HepG2 (cell line): ENCODE data around the gene IL18R1. TPM values are rescaled to one million over a fixed set of nuclear protein-coding genes. Genes with fewer than 3 reads are reported as not detected.

Experiments used
- ARID4A ChIP-seq: sonication (generic); formaldehyde crosslinking; IDR thresholded peaks from 2 replicates; pipeline ENCODE4 v1.5.0; 2020; ENCODE audit warnings: mild to moderate bottlenecking, missing genetic modification reagents, borderline replicate concordance
- DNMT1 ChIP-seq: sonication (generic); formaldehyde crosslinking; IDR thresholded peaks from 2 replicates; pipeline ENCODE4 v1.5.1; 2020; ENCODE audit warnings: mild to moderate bottlenecking, missing genetic modification reagents
- FOSL2 ChIP-seq: sonication (generic); formaldehyde crosslinking; IDR thresholded peaks from 2 replicates; pipeline ENCODE4 v1.4.0; 2020; ENCODE audit warnings: missing genetic modification reagents
- HNF1B ChIP-seq: sonication (generic); formaldehyde crosslinking; IDR thresholded peaks from 2 replicates; pipeline ENCODE4 v1.5.1; 2020; ENCODE audit warnings: mild to moderate bottlenecking, moderate library complexity, missing genetic modification reagents
- IRF2 ChIP-seq: IDR thresholded peaks from 2 replicates; pipeline ENCODE4 v1.6.1; 2018; ENCODE audit warnings: missing genetic modification reagents, missing compliant biosample characterization
- JUN ChIP-seq: sonication (generic); formaldehyde crosslinking; IDR thresholded peaks from 2 replicates; pipeline ENCODE4 v1.4.0; 2020; ENCODE audit warnings: mild to moderate bottlenecking, missing genetic modification reagents
- KDM2A ChIP-seq: sonication (generic); formaldehyde crosslinking; IDR thresholded peaks from 2 replicates; pipeline ENCODE4 v1.4.0; 2020; ENCODE audit warnings: low read depth, missing genetic modification reagents, borderline replicate concordance
- LCORL ChIP-seq, 2 experiments: fragments of 450-650 bp in 1 of 2; sonication (generic) in 1 of 2; formaldehyde crosslinking in 1 of 2; IDR thresholded peaks; 2 replicates each; pipeline versions ENCODE4 v1.5.0 to v1.6.1; 2017 to 2020; ENCODE audit warnings: antibody characterized with exemption in 1 of 2, missing genetic modification reagents in 1 of 2
- POLR2A ChIP-seq, 2 experiments: IDR thresholded peaks; 2 replicates each; pipeline ENCODE4 v1.6.1; 2011; ENCODE audit warnings: low read depth in 2 of 2, low read length in 2 of 2, mild to moderate bottlenecking in 1 of 2, moderate library complexity in 1 of 2; ENCODE audit not compliant: insufficient read depth in 1 of 2
- U2AF2 ChIP-seq: fragments of 200-400 bp; formaldehyde crosslinking; IDR thresholded peaks from 2 replicates; pipeline ENCODE4 v1.6.1; 2017; ENCODE audit warnings: low read depth, mild to moderate bottlenecking, low read length
- ZHX2 ChIP-seq, 2 experiments: sonication (generic) in 1 of 2; formaldehyde crosslinking in 1 of 2; IDR thresholded peaks; 2 replicates each; pipeline versions ENCODE4 v1.6.1 to v1.9.0; 2014 to 2022; ENCODE audit warnings: antibody characterized with exemption in 1 of 2, borderline replicate concordance in 1 of 2, inconsistent platforms in 1 of 2, low read depth in 1 of 2, missing genetic modification reagents in 1 of 2
- ZNF160 ChIP-seq: sonication (generic); formaldehyde crosslinking; IDR thresholded peaks from 2 replicates; pipeline ENCODE4 v1.8.0; 2022; ENCODE audit warnings: mild to moderate bottlenecking, inconsistent platforms, missing genetic modification reagents
- ZNF460 ChIP-seq: sonication (generic); formaldehyde crosslinking; IDR thresholded peaks from 2 replicates; pipeline ENCODE4 v1.5.1; 2020; ENCODE audit warnings: missing genetic modification reagents, mild to moderate bottlenecking, borderline replicate concordance
- ZNF703 ChIP-seq: sonication (generic); formaldehyde crosslinking; IDR thresholded peaks from 2 replicates; pipeline ENCODE4 v1.5.1; 2020; ENCODE audit warnings: missing genetic modification reagents, mild to moderate bottlenecking, moderate library complexity, borderline replicate concordance
- ZNF713 ChIP-seq: sonication (generic); formaldehyde crosslinking; IDR thresholded peaks from 2 replicates; pipeline ENCODE4 v1.4.0; 2020; ENCODE audit warnings: mild to moderate bottlenecking, missing genetic modification reagents
- ZNF766 ChIP-seq: sonication (generic); formaldehyde crosslinking; IDR thresholded peaks from 2 replicates; pipeline ENCODE4 v1.5.0; 2020; ENCODE audit warnings: missing genetic modification reagents, borderline replicate concordance
- polyA plus RNA-seq, 8 experiments: library from polyadenylated mRNA; depleted of rRNA in 3 of 8; stranded (reverse) in 7 of 8; unstranded in 1 of 8; fragments of >200 nt; fragmentation: Illumina TruSeq in 4 of 8; extraction: Trizol in 4 of 8; gene quantifications; 2 replicates each; pipeline versions ENCODE4 v1.2.1 to v1.2.3, GENCODE V29; 2011 to 2016; ENCODE audit warnings: low read depth in 4 of 8, missing spikeins in 1 of 8, mixed read lengths in 1 of 8; ENCODE audit not compliant: insufficient read depth in 1 of 8
- total RNA-seq, 5 experiments: library from RNA; depleted of rRNA; stranded (reverse); fragments of >200 nt; fragmentation: Illumina TruSeq; extraction: Trizol; gene quantifications; 2 replicates each; pipeline ENCODE4 v1.2.3, GENCODE V29; 2016; ENCODE audit warnings: low read depth in 1 of 5

IL18R1 gene
- total and polyA plus RNA-seq, 2 of the 13 experiments (the other 11 are each of a cell fraction or from before 2014, with no cell fraction given), result 0.01 to 0.04 TPM

GRCh38 chr2:102355526-102356380 is at the start of gene IL18R1 (continued):
- TF ChIP-seq ZNF703 (CRISPR knock-in tag) (no peak), ZNF766 (0 out of 2 replicates have a peak, but pooled peaks have one; percentile 31), ZNF713 (CRISPR knock-in tag) (no peak), ZNF160 (CRISPR knock-in tag) (no peak), POLR2A (IDR thresholded peaks at IDR 0.05; ENCODE audit: insufficient read depth in 1 of 2, low read depth in 2 of 2, low read length in 2 of 2) (no peak), ARID4A (no peak), HNF1B (CRISPR knock-in tag) (0 out of 2 replicates have a peak, but pooled peaks have one; percentile 15), IRF2 (peak; percentile 56; the same call in 1 of the 2 replicates), ZHX2 (IDR thresholded peaks at IDR 0.05; ENCODE audit: low read depth) (no peak), ZHX2 (CRISPR knock-in tag; IDR thresholded peaks at IDR 0.05; ENCODE audit: borderline replicate concordance) (0 out of 2 replicates have a peak, but pooled peaks have one; percentile 32), DNMT1 (CRISPR knock-in tag) (no peak), U2AF2 (0 out of 2 replicates have a peak, but pooled peaks have one; percentile 70), JUN (CRISPR knock-in tag) (no peak), FOSL2 (peak; percentile 33), LCORL (IDR thresholded peaks at IDR 0.05) (no peak), LCORL (CRISPR knock-in tag; IDR thresholded peaks at IDR 0.05) (peak; percentile 44; the same call in 1 of the 2 replicates), ZNF460 (CRISPR knock-in tag) (no peak), KDM2A (CRISPR knock-in tag) (peak; percentile 84)
